IPS-20b (cell line): Measurements from ENCODE around the gene AMOTL1.
A peak's percentile ranks its signal among the peaks of the same experiment; 100 is the strongest.

Source experiments
- H3K27ac ChIP-seq: one replicate; pipeline ENCODE4 v1.5.1; 2013; ENCODE audit warnings: low read length
- H3K27me3 ChIP-seq: 2 replicates; pipeline ENCODE4 v1.6.1; 2013; ENCODE audit warnings: mild to moderate bottlenecking, low read length, inconsistent platforms; ENCODE audit not compliant: insufficient read depth
- H3K36me3 ChIP-seq: 2 replicates; pipeline ENCODE4 v1.6.1; 2013; ENCODE audit warnings: low read depth, mild to moderate bottlenecking, inconsistent platforms, low read length, moderate library complexity; ENCODE audit not compliant: insufficient read depth
- H3K4me1 ChIP-seq: 2 replicates; pipeline ENCODE4 v1.6.1; 2013; ENCODE audit warnings: mild to moderate bottlenecking, control low read depth, inconsistent platforms, low read length, moderate library complexity; ENCODE audit not compliant: insufficient read depth
- H3K4me3 ChIP-seq: 2 replicates; pipeline ENCODE4 v1.5.1; 2013; ENCODE audit warnings: mild to moderate bottlenecking, low read length, inconsistent platforms
- H3K9ac ChIP-seq: 2 replicates; pipeline ENCODE4 v1.6.1; 2013; ENCODE audit warnings: low read depth, mild to moderate bottlenecking, inconsistent platforms, low read length, moderate library complexity
- H3K9me3 ChIP-seq: 2 replicates; pipeline ENCODE4 v1.6.1; 2013; ENCODE audit warnings: mild to moderate bottlenecking, low read depth, low read length, inconsistent platforms; ENCODE audit not compliant: insufficient read depth

AMOTL1 gene

GRCh38 chr11:94767701-94768601 lies at the start of gene AMOTL1:
AMOTL1 (plus strand) TSS chr11:94768356; CDS start chr11:94768512, 156 bp downstream.
- peaks cover 71% of the 10 kb centered on the region for H3K27me3 ChIP-seq
- no peak within 1 kb of the TSS for H3K27ac ChIP-seq
- no peaks in the 10 kb centered on the region for H3K9me3 ChIP-seq
- peaks cover 37% of the 10 kb centered on the region for H3K4me1 ChIP-seq
- peak within 1 kb of the TSS; percentile 79; the same call in 1 of the 2 replicates for H3K9ac ChIP-seq
- no peaks in the 10 kb centered on the region for H3K36me3 ChIP-seq
- peak within 1 kb of the TSS; percentile 85 for H3K4me3 ChIP-seq

- Histone ChIP-seq H3K36me3 (no peaks in the 10 kb centered on the region), H3K9me3 (no peaks in the 10 kb centered on the region), H3K4me1 (no peaks in the 10 kb centered on the region; the same call in 1 of the 2 replicates), H3K27ac (no peak overlapping the region), H3K4me3 (no peak overlapping the region), H3K27me3 (no peaks in the 10 kb centered on the region), H3K9ac (no peak overlapping the region)
Observed at GRCh38 chr11:94719876-94720275, 48.3 kb upstream of the AMOTL1 start.

GRCh38 chr11:94721565-94722292 lies 46.4 kb upstream of the AMOTL1 start:
- H3K9ac ChIP-seq = no peak overlapping the region
- no peak overlapping the region for H3K4me3 ChIP-seq
- H3K36me3 ChIP-seq = no peaks in the 10 kb centered on the region
- no peak overlapping the region for H3K27ac ChIP-seq
- H3K9me3 ChIP-seq = no peaks in the 10 kb centered on the region
- H3K27me3 ChIP-seq = no peaks in the 10 kb centered on the region
- no peaks in the 10 kb centered on the region; the same call in 1 of the 2 replicates for H3K4me1 ChIP-seq

GRCh38 chr11:94722735-94723134 lies 45.4 kb upstream of the AMOTL1 start:
- no peak overlapping the region for H3K27ac ChIP-seq

GRCh38 chr11:94725097-94725496 lies 43.1 kb upstream of the AMOTL1 start:
- Histone ChIP-seq H3K27me3 (no peaks in the 10 kb centered on the region), H3K9me3 (no peaks in the 10 kb centered on the region), H3K27ac (no peak overlapping the region), H3K36me3 (no peaks in the 10 kb centered on the region), H3K4me1 (no peaks in the 10 kb centered on the region; the same call in 1 of the 2 replicates), H3K4me3 (no peak overlapping the region), H3K9ac (no peak overlapping the region)

More at GRCh38 chr11:94722735-94723134, 45.4 kb upstream of the AMOTL1 start:
- Histone ChIP-seq H3K4me1 (no peaks in the 10 kb centered on the region; the same call in 1 of the 2 replicates), H3K36me3 (no peaks in the 10 kb centered on the region), H3K4me3 (no peak overlapping the region), H3K9ac (no peak overlapping the region), H3K27me3 (no peaks in the 10 kb centered on the region), H3K9me3 (no peaks in the 10 kb centered on the region)

- Histone ChIP-seq H3K9me3 (no peaks in the 10 kb centered on the region), H3K9ac (no peak overlapping the region), H3K4me1 (peaks cover 3% of the 10 kb centered on the region; the same call in 1 of the 2 replicates), H3K4me3 (no peak overlapping the region), H3K27ac (no peak overlapping the region), H3K27me3 (no peaks in the 10 kb centered on the region), H3K36me3 (no peaks in the 10 kb centered on the region)
Observed at GRCh38 chr11:94727819-94728218, 40.3 kb upstream of the AMOTL1 start.

- Histone ChIP-seq H3K36me3 (no peaks in the 10 kb centered on the region), H3K4me1 (peaks cover 10% of the 10 kb centered on the region), H3K9me3 (no peaks in the 10 kb centered on the region), H3K27ac (no peak overlapping the region), H3K9ac (no peak overlapping the region), H3K4me3 (no peak overlapping the region), H3K27me3 (no peaks in the 10 kb centered on the region)
Observed at GRCh38 chr11:94728541-94728940, 39.6 kb upstream of the AMOTL1 start.

GRCh38 chr11:94728966-94729751 lies 39.0 kb upstream of the AMOTL1 start:
- Histone ChIP-seq H3K27ac (no peak overlapping the region), H3K9me3 (no peaks in the 10 kb centered on the region), H3K36me3 (no peaks in the 10 kb centered on the region), H3K4me3 (no peak overlapping the region), H3K4me1 (peaks cover 16% of the 10 kb centered on the region), H3K27me3 (no peaks in the 10 kb centered on the region), H3K9ac (no peak overlapping the region)

- H3K4me3 ChIP-seq = no peak overlapping the region
- H3K27ac ChIP-seq = no peak overlapping the region
- H3K27me3 ChIP-seq = no peaks in the 10 kb centered on the region
- H3K36me3 ChIP-seq = no peaks in the 10 kb centered on the region
- peaks cover 26% of the 10 kb centered on the region for H3K4me1 ChIP-seq
- H3K9me3 ChIP-seq = no peaks in the 10 kb centered on the region
- no peak overlapping the region for H3K9ac ChIP-seq
Observed at GRCh38 chr11:94730153-94730552, 38.0 kb upstream of the AMOTL1 start.

GRCh38 chr11:94731880-94732601 lies 36.1 kb upstream of the AMOTL1 start:
- no peak overlapping the region for H3K9ac ChIP-seq
- peaks cover 31% of the 10 kb centered on the region for H3K4me1 ChIP-seq
- no peak overlapping the region for H3K4me3 ChIP-seq
- H3K27ac ChIP-seq = no peak overlapping the region
- no peaks in the 10 kb centered on the region for H3K36me3 ChIP-seq
- no peaks in the 10 kb centered on the region for H3K27me3 ChIP-seq
- no peaks in the 10 kb centered on the region for H3K9me3 ChIP-seq
